ES-I3 (cell line): Measurements from ENCODE around the gene SSR1.
"Not testable (repeated sequence)": the region's sequence is repeated elsewhere in the genome, so short reads cannot be mapped to it uniquely, and the experiment has no call there.

Source experiments
- H3K36me3 ChIP-seq: 2 replicates; pipeline ENCODE4 v1.6.1; 2013; ENCODE audit warnings: mild to moderate bottlenecking, low read length, control low read depth, moderate library complexity; ENCODE audit not compliant: insufficient read depth
- H3K4me1 ChIP-seq: 2 replicates; pipeline ENCODE4 v1.6.1; 2013; ENCODE audit warnings: mild to moderate bottlenecking, control low read depth, low read length; ENCODE audit not compliant: insufficient read depth
- H3K9ac ChIP-seq: 2 replicates; pipeline ENCODE4 v1.6.1; 2013; ENCODE audit warnings: low read depth, mild to moderate bottlenecking, low read length, moderate library complexity
- H3K9me3 ChIP-seq: 2 replicates; pipeline ENCODE4 v1.6.1; 2013; ENCODE audit warnings: mild to moderate bottlenecking, low read length, moderate library complexity; ENCODE audit not compliant: control insufficient read depth, insufficient read depth

The SSR1 gene

GRCh38 chr6:7312616-7313504 is at the start of gene SSR1:
Gene SSR1, minus strand, starts transcription at chr6:7313199. Its CDS starts 79 bp downstream, at chr6:7313120.
- H3K4me1 ChIP-seq, result 0 out of 2 replicates have a peak, but pooled peaks cover 5% of the 10 kb centered on the region
- no peaks in the 10 kb centered on the region for H3K9me3 ChIP-seq
- H3K36me3 ChIP-seq, result peaks cover 13% of the 10 kb centered on the region
- H3K9ac ChIP-seq, result peak within 1 kb of the TSS; percentile 95

- H3K36me3 ChIP-seq, H3K9ac ChIP-seq, H3K9me3 ChIP-seq: not testable (repeated sequence)
- H3K4me1 ChIP-seq, result peaks cover 10% of the 10 kb centered on the region
These were observed 38.9 kb upstream of the SSR1 start for GRCh38 chr6:7351916-7352315.

GRCh38 chr6:7350591-7350990 is 37.6 kb upstream of the SSR1 start:
- not testable (repeated sequence) for H3K9ac ChIP-seq, H3K36me3 ChIP-seq, H3K9me3 ChIP-seq
- H3K4me1 ChIP-seq, result peaks cover 11% of the 10 kb centered on the region

GRCh38 chr6:7347551-7347997 is 34.6 kb upstream of the SSR1 start:
- H3K9me3 ChIP-seq, H3K36me3 ChIP-seq: not testable (repeated sequence)
- peak overlapping the region; percentile 36; the same call in 1 of the 2 replicates for H3K9ac ChIP-seq
- H3K4me1 ChIP-seq, result peaks cover 11% of the 10 kb centered on the region

GRCh38 chr6:7344773-7345450 is 31.9 kb upstream of the SSR1 start:
- H3K9ac ChIP-seq, H3K9me3 ChIP-seq, H3K36me3 ChIP-seq: not testable (repeated sequence)
- peaks cover 11% of the 10 kb centered on the region for H3K4me1 ChIP-seq

GRCh38 chr6:7343546-7344475 is 30.8 kb upstream of the SSR1 start:
- H3K9me3 ChIP-seq, result no peaks in the 10 kb centered on the region
- H3K9ac ChIP-seq, result no peak overlapping the region
- peaks cover 11% of the 10 kb centered on the region for H3K4me1 ChIP-seq
- no peaks in the 10 kb centered on the region for H3K36me3 ChIP-seq

- no peak overlapping the region for H3K9ac ChIP-seq
- no peaks in the 10 kb centered on the region for H3K36me3 ChIP-seq
- no peaks in the 10 kb centered on the region for H3K9me3 ChIP-seq
- H3K4me1 ChIP-seq, result peaks cover 3% of the 10 kb centered on the region; the same call in 1 of the 2 replicates
These were observed 29.2 kb upstream of the SSR1 start for GRCh38 chr6:7341989-7342742.

- no peaks in the 10 kb centered on the region for H3K36me3 ChIP-seq
- no peaks in the 10 kb centered on the region for H3K4me1 ChIP-seq
- H3K9me3 ChIP-seq, result no peaks in the 10 kb centered on the region
- no peak overlapping the region for H3K9ac ChIP-seq
These were observed 28.3 kb upstream of the SSR1 start for GRCh38 chr6:7341271-7341670.

- H3K36me3 ChIP-seq, H3K9me3 ChIP-seq, H3K9ac ChIP-seq, H3K4me1 ChIP-seq: not testable (repeated sequence)
These were observed 26.2 kb upstream of the SSR1 start for GRCh38 chr6:7339007-7339732.

- Histone ChIP-seq H3K4me1 (no peaks in the 10 kb centered on the region), H3K9me3 (no peaks in the 10 kb centered on the region), H3K9ac (no peak overlapping the region), H3K36me3 (no peaks in the 10 kb centered on the region)
These were observed 25.0 kb upstream of the SSR1 start for GRCh38 chr6:7338031-7338430.

GRCh38 chr6:7335519-7335918 is 22.5 kb upstream of the SSR1 start:
- H3K4me1 ChIP-seq, result 0 out of 2 replicates have a peak, but pooled peaks cover 4% of the 10 kb centered on the region
- no peak overlapping the region for H3K9ac ChIP-seq
- no peaks in the 10 kb centered on the region for H3K9me3 ChIP-seq
- no peaks in the 10 kb centered on the region for H3K36me3 ChIP-seq

GRCh38 chr6:7334685-7335084 is 21.7 kb upstream of the SSR1 start:
- H3K4me1 ChIP-seq, result 0 out of 2 replicates have a peak, but pooled peaks cover 4% of the 10 kb centered on the region
- no peaks in the 10 kb centered on the region for H3K9me3 ChIP-seq
- no peak overlapping the region for H3K9ac ChIP-seq
- no peaks in the 10 kb centered on the region for H3K36me3 ChIP-seq

- H3K9ac ChIP-seq, result no peak overlapping the region
- no peaks in the 10 kb centered on the region for H3K36me3 ChIP-seq
- no peaks in the 10 kb centered on the region for H3K9me3 ChIP-seq
- 0 out of 2 replicates have a peak, but pooled peaks cover 4% of the 10 kb centered on the region for H3K4me1 ChIP-seq
These were observed 19.2 kb upstream of the SSR1 start for GRCh38 chr6:7332090-7332745.
